NCI-H446 (cell line): ENCODE results near the gene FXN.
"Not testable (repeated sequence)": the region's sequence is repeated elsewhere in the genome, so short reads cannot be mapped to it uniquely, and the experiment has no call there.

ENCODE experiments used
- DNase-seq, 2 experiments: peaks; one replicate each; lab custom pipeline; 2025; lab: John Stamatoyannopoulos, UW

FXN gene

DNA sequence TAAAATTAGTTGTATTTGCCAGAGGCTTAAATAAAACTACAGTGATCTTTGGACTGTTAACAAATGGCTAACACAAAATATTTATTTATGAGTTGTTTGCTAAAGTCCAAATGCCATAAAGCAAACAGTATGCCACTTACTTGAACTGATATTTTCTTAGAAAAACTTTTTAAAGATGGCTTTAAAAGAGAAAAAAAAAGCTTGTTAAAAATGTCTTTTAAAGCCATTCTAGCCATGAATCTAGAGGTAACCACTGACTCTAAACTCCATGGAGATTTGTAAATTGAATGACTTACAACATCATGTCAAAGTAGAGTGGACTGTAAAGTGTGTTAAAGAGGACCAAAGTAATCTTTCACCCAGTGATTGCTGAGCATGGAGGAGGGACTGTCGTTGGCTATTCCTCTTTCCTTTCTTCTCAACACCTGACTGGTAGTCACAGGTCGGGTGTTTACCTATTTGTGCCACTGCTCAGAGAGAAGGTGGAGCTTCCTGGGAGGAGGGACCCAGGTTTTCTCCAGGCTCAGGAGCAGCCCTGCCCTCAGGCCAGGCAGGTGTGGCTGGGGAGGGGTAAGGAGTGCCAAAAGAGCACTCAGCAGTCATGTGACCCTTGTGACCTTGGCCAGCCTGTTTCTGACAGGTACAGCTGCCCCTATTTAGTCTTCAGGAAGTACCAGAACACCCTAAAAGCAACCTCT is 69.4 kb downstream of the FXN start:
- no peak for DNase-seq

DNA sequence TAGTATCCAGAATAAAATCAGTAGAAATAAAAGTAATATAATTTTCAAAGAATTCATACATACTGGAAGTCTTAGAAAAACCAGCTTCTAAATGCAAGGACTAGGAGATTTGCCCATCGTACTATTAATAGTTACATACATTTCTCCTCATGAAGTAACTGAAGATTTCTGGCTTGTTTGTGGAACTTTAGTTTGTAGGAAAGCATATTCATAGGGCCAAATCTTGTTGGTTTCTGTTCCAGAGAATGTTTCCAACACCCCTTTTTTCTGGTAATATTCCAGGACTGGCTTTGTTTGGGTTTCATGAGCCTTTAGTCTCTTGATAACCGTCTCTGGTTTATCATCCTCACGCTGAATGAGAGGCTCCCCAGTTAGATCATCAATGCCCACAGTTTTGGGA is 72.2 kb downstream of the FXN start:
- no peak for DNase-seq

- DNase-seq = not testable (repeated sequence)
Measured at GRCh38 chr9:69108706-69109105, 73.2 kb downstream of the FXN start.

- DNase-seq = no peak
Measured at GRCh38 chr9:69109152-69109551, 73.6 kb downstream of the FXN start.

DNA sequence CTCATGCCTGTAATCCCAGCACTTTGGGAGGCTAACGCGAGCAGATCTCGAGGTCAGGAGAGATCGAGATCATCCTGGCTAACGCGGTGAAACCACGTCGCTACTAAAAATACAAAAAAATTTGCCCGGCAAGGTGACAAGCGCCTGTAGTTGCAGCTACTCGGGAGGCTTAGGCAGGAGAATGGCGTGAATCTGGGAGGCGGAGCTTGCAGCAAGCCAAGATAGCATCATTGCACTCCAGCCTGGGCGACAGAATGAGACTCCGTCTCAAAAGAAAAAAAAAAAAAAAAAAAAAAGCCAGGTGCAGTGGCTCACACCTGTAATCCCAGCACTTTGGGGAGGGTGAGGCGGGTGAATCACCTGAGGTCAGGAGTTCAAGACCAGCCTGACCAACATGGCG is 77.1 kb downstream of the FXN start:
- DNase-seq = not testable (repeated sequence)

GRCh38 chr9:69115621-69116020 is 80.1 kb downstream of the FXN start:
- peak in 1 of 2 experiments; percentile 9 for DNase-seq

DNA sequence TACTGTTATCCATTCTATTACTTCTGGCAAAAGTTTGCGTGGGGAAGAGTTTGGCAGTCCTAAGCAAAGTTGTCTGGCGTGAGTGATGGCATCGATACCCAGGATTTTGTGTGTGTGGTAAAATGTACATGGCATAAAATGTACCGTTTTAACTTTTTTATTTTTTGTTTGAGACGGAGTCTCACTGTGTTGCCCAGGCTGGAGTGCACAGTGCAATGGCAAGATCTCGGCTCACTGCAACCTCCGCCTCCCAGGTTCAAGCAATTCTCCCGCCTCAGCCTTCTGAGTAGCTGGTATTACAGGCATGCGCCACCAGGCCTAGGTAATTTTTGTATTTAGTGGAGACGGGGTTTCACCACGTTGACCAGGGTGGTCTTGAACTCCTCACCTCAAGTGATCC is 83.1 kb downstream of the FXN start:
- DNase-seq = no peak

DNA sequence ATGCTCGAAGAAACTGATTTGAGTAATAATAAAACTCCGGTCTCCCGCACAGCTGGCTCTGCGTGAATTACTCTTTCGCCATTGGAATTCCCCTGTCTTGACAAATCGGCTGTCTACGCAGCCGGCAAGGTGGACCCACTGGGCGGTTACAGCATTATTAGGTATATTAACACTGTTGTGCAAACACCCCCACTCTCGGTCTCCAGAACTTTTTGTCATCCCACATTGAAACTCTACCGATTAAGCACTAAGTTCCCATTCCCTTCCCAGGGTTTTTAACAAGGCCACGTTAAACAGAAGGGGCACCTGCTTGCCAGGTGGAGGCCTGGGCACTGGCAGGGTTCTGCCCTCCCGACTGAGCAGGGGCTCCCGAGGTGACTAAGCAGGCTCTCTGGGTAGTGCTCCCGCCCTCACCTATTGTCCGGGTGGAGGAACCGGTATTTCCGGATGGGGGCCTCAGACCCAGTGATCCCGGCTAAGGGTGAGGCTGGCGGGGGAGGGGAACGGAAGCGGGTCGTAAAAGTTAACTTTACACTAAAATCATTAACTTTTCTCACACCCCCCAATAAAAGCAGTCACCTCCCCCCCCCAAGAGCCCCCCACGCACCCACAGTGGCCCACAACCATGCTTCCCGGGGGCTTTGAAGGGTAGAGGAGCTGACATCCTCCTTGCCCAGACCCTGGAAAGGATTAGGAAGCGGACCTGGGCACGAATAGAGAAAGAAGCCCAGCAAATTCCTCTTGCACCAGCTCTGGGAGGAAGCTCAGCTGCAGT is 85.0 kb downstream of the FXN start:
- DNase-seq = no peak

GRCh38 chr9:69121155-69122081 is 85.9 kb downstream of the FXN start:
- no peak for DNase-seq

DNA sequence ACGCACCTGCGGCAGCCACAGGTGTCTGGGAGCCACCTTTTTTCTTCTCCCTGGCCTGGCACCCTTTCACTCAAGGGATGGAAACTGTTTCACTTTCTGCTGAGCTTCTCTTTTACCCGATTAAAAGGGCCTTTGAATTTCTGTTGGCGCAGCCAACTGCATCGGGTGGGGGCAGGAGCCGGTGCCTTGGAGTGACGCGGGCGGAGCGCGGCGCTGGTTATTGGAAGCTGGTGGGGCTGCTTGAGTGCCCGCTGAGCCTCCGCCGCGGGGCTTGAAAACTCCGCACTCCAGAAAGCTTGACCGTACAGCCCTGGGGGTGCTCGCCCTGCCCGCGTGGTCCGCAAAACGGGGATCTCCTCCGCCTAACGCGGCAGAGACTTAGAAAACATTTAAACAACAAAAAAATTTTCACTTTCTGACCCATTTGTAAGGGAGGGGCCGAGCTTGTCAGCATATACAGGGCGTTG is 86.6 kb downstream of the FXN start:
- no peak for DNase-seq

- DNase-seq = no peak
Measured at GRCh38 chr9:69122549-69123141, 87.1 kb downstream of the FXN start.

DNA sequence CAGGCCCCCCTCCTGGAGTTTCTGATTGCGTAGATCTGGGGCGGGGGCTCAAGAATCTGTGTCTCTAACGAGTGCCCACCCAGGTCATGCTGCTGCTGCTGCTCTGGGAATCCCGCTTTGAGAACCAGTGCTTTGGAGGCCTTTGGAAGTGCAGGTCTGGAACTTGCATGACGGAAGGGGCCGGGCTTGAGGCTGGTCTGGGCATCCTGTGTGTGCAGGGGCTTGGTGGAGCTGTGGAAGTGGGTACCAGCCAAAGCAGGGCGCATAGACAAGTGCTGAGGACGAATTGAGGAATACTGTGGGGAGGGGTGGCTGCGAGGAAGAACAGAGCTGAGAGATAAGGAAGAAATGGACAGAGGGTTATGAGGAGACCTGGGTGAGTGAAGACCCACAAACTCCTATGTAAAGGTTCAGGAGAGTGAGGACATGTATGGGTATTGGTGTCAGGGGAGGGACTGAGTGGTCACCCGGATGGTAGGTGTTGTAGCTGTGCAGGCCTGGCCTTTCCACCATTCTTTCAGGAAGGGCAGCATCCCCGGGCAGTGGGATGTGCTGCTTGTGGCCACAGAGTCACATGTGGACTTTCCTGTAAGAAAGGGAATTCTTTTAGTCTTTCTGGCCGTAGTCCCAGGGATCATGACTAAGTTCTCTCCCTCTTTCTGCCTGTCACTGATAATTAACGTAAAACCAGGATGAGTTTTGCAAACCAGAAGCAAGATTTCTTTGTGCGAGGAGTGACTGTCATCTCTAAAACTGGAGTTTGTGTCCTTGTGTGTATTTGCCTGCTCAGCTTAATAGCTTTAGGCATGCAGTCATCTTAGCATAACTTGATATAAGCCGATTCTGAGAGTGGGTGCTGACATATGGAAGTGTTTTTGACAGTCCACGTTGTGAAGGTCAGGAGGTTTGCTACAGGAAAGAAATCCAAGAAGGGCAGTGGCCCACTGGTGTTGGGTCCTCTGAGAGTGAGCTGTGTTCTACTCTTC is 95.2 kb downstream of the FXN start:
- DNase-seq = no peak

DNA sequence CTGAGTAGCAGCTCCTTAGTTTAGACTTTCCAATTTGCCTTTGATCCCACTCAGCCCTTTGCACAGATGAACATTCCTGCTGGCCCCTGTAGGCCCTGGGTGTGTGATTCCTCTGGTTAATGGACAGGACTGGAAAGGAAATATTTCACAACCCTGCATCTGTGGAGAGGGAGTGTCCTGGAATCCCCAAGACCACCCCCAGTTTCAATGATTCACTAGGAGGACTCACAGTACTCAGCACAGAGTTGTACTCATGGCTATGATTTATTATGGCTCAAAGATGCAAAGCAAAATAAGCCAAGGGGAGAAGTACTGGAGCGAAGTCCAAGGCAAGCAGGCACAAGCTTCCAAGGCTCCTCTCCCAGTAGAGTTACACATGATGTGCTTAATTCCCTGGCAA is 96.1 kb downstream of the FXN start:
- DNase-seq = no peak

- no peak for DNase-seq
Measured at GRCh38 chr9:69132361-69132760, 96.8 kb downstream of the FXN start.

DNA sequence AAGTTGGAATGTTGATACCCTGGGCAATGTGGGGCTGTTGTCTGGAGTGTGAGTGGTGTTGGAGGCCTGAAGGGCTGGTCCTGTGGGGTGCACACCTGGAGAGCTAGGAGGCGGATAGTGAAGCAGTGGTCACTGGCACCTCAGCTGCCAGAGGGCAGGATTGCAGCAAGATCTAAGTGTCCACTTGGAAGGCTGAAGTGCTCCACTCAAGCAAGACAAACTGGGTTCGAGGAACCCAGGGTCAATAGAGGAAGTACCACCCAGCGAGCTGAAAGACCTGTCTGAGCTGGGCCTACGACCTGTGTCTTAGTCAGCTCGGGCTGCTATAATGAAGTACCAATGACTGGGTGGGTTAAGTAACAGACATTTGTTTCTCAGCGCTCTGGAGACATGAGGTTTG is 98.9 kb downstream of the FXN start:
- no peak for DNase-seq

DNA sequence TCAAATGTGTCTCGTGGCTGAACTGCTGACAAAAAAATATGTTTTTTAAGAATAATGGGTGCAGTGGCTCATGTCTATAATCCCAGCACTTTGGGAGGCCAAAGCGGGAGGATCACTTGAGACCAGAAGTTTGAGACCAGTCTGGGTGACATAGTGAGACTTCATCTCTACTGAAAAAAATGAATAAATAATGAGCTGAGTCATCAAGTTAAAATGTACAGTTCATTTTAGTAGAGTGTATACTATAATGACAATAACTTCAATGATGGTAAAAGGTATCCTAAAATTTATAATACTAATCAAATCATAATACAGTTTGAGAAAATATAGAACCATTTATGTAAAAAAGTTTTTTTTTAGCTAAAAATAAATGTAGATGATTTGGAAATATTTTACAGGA is 100.6 kb downstream of the FXN start:
- no peak for DNase-seq

GRCh38 chr9:69136779-69137178 is 101.2 kb downstream of the FXN start:
- DNase-seq = no peak

GRCh38 chr9:69137311-69137710 is 101.8 kb downstream of the FXN start:
- no peak for DNase-seq

GRCh38 chr9:69139596-69139995 is 104.0 kb downstream of the FXN start:
- no peak for DNase-seq

DNA sequence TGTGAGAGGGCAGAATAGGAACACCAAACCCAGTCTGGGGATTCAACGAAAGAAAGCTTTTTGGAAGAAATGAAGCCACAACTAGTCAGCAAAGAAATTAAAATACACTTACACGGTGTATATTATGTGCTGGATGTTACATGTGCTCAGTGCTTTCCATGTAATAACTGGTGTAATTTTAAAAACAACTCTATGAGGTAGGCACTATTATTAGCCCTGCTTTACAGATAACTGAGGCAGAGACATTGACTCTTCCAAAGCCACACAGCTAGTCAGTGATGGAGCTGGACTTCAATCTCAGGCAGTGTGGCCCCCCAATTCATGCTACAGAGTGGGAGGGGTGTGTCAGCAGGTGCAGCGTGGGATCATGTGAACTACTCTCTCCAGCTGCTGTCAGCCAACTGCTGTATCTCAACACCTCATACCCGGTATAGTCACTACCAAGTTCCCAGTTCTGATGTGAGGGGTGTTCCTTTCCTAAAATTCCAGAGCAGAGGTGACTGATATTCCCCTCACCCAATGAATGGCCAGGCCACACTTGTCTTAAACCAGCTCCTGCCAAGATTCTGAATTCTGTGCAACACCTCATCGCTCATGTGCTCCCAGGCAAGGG is 104.7 kb downstream of the FXN start:
- no peak for DNase-seq
